Bone marrow (tissue), 2 donors: ENCODE results near the gene SIK2.
A peak's percentile ranks its signal among the peaks of the same experiment; 100 is the strongest.

ENCODE experiments used
- DNase-seq, 2 donors: peaks; one replicate each; lab custom pipeline; 2025; lab: John Stamatoyannopoulos, UW

The SIK2 gene

DNA sequence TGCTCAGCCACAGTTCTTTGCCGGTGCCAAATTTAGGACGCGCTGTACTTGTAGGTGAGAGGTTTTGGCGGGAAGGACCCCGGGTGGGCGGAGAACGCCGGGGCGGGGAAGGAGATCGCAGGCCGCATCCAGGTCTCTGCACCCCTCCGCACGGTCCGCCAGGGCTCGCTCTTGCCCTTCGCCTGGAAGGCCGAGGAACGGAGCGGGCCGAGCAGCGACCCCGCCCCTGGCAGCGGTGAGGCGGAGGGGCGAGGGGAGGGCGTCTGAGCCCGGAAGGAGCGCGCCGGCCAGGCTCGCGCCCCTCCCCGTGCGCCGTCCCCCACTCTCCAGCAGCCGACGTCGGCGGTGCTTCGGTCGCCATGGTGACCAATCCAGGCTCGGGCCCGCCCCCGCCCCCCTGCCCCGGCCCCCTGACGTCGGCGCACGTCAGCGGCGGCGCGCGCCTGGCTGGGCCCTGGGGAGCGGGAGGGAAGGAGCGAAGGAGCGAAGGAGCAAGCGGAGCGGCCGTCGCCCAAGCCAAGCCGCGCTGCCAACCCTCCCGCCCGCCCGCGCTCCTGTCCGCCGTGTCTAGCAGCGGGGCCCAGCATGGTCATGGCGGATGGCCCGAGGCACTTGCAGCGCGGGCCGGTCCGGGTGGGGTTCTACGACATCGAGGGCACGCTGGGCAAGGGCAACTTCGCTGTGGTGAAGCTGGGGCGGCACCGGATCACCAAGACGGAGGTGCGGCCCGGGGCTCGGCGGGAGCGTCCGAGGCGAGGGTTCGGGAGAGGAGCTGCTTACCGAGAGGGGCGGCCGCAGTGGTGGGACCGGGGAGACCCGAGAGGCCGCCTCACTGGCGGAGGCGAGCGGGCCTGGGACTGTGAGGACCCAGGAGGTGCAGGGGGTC, at the start of gene SIK2:
Gene SIK2, plus strand, starts transcription at position 471 of the 886 bp plus-strand sequence. Its CDS starts 115 bp downstream, at position 586.
- peak; percentile 88 to 91 for DNase-seq

GRCh38 chr11:111554532-111554931, 47.7 kb upstream of the SIK2 start:
- no peak for DNase-seq

DNA sequence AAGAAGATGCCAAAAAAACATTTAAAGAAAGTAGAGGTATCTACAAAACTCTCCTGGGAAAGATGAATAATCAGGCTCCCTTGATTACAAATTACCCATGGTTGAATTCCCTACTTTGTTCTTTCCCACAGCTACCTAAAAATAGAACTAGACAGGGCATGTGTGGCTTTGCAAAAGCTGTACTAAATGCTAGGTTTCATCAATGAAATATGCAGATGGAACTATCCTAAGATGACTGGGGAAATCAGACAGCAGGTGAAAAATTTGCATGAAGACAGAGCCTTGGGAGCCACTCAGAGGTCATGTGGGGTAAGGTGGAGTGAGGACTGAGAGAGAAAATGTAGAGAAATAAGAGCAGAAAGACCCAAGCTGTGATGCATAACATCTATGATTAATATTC, 47.0 kb upstream of the SIK2 start:
- DNase-seq: no peak

GRCh38 chr11:111557425-111558111, 44.7 kb upstream of the SIK2 start:
- DNase-seq: no peak

DNA sequence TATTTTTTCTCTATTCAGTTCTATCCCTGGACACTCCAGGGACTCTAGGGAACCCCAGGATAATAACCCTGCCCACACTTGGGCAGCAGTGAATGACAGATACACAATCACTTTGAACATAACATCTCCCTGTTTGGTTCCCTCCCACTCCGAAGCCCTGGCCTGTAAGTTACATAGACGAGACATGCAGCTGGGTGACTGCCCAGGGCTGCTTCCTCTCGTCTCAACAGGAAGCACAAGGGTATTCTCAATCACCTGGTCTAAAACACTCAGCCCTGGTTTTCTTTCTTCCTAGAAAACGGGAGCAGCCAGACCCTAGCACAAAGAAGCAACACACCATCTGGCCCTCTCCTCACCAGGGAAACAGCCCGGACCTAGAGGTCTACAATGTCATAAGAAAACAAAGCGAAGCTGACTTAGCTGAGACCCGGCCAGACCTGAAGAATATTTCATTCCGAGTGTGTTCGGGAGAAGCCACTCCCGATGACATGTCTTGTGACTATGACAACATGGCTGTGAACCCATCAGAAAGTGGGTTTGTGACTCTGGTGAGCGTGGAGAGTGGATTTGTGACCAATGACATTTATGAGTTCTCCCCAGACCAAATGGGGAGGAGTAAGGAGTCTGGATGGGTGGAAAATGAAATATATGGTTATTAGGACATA, 42.3 kb upstream of the SIK2 start:
- DNase-seq: no peak

DNA sequence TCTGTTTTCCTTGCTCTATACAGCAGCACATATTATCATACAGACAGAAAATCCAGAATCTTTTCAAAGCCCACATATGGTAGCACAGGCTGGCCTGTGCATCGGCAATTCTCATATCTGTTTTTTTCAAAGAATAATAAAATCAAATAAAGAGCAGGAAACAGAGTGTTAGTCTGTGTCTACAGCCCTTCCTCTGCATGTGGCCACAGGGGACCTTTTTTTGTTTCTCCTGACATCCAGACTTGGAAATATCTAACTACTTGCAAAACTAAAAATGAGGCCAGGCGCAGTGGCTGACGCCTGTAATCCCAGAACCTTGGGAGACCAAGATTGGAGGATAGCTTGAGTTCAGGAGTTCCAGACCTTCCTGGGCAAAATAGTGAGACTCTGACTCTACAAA, 41.4 kb upstream of the SIK2 start:
- no peak for DNase-seq

GRCh38 chr11:111561306-111561705, 40.9 kb upstream of the SIK2 start:
- no peak for DNase-seq

DNA sequence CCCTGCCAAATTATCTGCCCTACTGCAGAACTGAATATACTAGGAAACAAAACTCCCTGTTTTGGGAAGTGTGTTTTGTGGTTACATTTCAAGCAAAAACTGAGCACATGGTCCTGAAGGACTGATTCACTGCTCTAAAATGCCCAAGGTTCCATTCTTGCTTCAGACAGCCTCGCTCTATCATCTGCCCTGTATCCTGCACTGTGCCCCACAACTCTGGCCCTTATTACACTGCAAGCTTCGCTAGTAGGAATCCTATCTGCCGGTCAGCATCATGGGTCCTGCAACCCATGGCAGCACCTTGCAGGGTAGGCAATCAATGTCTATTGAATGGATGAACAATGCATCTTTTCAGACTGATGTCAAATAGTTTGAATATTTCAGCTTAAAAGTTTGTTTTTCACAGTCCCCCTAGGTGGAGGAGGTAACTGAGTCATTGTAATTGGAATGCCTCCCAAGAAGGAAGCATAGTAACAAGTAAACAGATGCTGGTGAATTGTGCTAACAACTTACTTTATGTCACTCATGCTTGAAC, 40.4 kb upstream of the SIK2 start:
- no peak for DNase-seq

DNA sequence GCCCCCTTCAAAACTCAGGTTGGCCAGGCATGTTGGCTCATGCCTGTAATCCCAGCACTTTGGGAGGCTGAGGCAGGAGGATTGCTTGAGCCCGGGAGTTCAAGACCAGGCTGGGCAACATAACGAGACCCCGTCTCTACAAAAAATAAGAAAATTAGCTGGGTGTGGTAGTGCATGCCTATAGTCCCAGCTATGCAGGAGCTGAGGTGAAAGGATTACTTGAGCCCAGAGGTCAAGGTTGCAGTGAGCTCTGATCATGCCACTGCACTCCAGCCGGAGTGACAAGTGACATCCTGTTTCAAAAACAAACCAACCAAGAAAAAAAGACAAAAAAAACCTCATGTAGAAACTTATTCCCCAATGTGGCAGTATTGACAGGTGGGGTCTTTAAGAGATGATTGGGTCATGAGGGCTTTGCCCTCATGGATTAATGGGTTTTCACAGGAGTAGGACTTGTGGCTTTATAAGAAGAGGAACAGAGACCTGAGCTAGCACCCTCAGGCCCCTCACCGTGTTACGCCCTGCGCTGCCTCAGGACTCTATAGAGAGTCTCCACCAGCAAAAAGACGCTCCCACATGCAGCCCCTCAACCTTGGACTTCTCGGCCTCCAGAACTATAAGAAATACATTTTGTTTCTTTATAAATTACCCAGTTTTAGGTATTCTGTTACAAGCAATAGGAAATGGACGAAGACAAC, 39.4 kb upstream of the SIK2 start:
- DNase-seq: no peak

DNA sequence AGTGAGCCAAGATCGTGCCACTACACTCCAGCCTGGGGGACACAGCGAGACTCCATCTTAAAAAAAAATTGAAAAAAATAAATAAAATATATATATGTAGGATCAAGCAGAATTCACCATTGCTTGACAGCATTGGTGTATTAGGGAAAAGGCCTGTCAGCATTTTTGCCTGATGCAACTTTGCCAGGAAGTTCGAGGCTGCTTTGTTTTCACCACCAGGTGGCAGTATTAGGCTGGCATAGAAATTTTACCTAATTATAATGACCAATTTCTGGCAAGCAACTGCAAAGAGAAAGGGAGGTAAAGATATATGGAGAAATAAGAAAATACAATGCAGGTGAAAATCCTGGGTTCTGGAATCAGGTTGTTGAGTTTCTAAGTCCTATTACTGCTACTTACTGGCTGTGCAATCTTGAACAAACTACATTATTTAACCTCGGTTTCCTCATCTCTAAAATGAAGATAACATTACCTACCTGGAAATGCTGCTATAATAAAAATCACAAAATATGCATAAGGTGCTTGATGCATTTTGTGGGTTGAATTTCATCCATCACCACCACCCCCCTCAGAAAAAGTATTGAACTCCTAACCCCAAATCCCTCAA, 37.0 kb upstream of the SIK2 start:
- DNase-seq: peak in 1 of 2 donors; percentile 68

DNA sequence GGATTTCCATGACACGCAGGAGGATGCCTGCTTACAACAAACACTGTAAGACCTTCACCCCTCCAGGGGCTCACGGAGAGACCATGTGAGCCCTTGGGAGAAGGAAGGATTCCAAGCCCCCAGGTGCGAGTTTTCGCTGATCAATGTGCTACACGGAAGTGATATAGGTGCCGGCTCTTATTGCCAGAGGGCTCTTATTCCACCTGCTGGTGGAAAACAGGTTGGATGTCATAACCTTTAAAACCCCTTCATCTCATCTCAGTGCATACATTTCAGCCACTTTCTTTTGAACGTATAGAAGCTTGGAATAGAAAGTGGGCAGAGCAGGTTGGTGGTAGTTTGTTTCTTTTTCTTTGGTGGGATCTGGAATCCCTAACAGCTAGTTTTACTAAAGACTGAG, 35.9 kb upstream of the SIK2 start:
- DNase-seq: no peak

- no peak for DNase-seq
Measured at GRCh38 chr11:111569476-111569875, 32.8 kb upstream of the SIK2 start.

GRCh38 chr11:111570796-111571195, 31.5 kb upstream of the SIK2 start:
- DNase-seq: no peak

DNA sequence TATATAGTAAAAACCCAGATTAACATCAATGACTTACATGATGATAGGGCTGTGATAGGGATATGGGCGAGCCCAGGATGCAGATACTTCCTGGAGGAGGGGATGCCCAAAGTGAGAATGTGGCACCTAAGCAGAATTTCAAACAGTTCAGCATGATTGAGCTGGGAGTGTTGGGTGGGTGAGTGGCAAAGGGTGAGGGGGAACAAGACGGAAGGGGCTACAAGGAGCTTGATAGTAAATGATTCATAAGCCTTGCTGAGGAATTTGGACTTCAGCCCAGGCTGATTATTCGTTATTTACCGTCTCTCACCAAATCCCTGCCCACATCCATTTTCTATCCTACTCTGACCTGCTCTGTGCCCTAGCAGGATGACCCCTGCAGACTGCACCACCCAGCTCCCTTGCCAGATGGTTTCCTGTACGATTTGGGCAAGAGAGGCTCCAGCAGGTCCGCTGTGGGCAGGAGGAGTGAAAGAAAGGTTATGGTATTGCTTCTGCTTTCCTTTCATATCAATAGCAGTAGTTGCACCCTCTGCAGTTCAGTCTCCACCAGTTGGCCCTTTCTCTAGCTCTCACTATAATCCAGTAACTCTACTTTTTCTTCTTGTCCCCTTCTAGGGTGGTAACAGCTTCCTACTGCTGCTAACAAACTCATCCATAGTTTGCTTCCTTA, 30.3 kb upstream of the SIK2 start:
- no peak for DNase-seq

- no peak for DNase-seq
Measured at GRCh38 chr11:111572581-111572980, 29.7 kb upstream of the SIK2 start.

DNA sequence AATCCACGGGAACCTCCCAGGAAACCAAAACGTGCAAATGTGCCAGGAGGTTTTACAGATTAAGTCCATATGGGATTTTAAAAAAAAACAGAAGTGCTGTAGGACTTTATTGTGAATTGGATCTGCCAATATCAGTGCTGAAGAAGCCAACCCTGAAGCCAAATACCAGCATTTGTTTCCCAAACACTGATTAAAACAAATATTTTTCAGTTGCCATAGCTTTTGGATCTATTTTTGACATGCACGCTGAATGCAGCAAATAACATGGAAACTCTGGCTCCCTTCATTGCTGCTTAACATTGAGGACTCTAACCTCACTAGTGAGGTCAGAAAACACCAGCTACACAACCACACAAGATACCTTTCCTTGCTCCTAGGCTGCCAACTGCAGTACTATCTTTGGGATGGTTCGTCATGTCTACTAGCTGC, 28.4 kb upstream of the SIK2 start:
- no peak for DNase-seq

DNA sequence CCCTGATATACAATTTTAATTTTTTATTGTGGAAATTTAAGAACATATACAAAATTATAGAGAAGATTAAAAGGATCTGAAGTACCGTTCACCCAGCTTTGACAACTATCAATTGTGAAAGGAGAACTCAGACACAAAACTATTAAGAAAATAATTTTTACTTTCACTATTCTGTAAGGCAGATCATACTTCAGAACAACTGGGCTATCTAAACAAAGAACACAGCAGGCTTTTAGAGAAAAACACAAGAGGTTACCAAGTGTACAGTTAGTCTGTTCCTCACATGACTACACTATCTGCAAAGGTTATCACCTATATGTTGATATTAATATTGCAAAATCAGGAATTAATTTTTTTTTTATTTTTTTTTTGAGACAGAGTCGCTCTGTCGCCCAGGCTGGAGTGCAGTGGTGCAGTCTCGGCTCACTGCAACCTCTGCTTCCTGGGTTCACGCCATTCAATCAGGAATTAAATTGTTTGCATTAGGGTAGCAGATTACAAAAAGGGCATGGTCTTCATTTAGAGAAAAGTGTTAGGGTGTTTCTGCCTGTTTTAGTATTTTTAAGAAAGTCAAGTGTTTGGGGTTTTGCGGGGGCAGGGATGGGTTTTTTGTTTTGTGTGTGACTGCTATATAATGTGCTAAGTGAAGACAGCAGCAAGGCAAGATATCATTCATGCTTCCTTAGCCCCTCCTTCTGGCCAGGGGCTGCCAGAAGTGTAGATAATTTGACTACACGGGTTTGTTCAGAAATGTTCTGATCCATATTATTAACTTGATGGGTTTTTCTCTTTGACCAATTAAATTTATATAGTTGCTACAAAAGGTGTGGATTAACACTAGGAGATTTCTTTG, 27.6 kb upstream of the SIK2 start:
- DNase-seq: no peak

DNA sequence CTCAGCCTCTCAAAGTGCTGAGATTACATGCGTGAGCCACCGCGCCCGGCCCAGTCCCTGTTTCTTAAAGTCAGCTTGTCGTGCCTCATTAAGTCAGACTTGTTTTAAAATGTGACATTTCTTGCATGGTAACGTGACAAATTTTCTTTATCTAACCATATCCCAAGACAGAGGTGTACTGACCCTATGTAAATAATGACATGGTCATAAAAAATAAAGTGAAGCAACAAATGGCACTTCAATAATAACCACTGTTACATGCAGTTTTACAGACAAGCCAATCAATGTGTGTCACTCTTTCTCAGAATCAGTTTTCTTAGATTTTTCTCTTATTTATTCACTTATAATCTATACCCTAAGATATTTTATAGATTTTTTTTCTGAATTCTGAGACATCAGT, 26.5 kb upstream of the SIK2 start:
- DNase-seq: no peak

DNA sequence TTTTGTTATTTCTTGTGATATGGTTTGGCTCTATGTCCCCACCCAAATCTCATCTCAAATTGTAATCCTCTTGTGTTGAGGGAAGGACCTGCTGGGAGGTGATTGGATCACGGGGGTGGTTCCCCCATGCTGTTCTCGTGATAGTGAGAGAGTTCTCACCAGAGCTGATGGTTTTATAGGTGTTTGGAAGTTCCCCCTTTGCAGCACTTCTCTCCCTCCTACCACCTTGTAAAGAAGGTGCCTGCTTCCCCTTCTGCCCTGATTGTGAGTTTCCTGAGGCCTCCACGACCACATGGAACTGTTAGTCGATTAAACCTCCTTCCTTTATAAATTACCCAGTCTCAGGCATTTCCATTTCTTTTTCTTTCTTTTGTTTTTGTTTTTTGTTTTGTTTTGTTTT, 24.4 kb upstream of the SIK2 start:
- DNase-seq: no peak

- DNase-seq: no peak
Measured at GRCh38 chr11:111581341-111581740, 20.9 kb upstream of the SIK2 start.
